GM18505 (cell line): Measurements from ENCODE around the gene ILF2.
A peak's percentile ranks its signal among the peaks of the same experiment; 100 is the strongest.

Experiments used
- ATAC-seq: cut with Tn5 transposase; IDR thresholded peaks from one replicate; pipeline ENCODE4 v1.9.1; 2021; ENCODE audit not compliant: unreplicated experiment
- POLR2A ChIP-seq: IDR thresholded peaks from 4 replicates; pipeline ENCODE4 v1.6.1; 2011; ENCODE audit warnings: borderline replicate concordance; ENCODE audit not compliant: insufficient read depth, insufficient read length; ENCODE audit errors: extremely low read depth

Gene ILF2

GRCh38 chr1:153688276-153688675 is 17.5 kb upstream of the ILF2 start:
- no peak for TF ChIP-seq POLR2A

GRCh38 chr1:153687346-153688125 is 16.7 kb upstream of the ILF2 start:
- no peak for TF ChIP-seq POLR2A
- ATAC-seq: no peak

More at GRCh38 chr1:153688276-153688675, 17.5 kb upstream of the ILF2 start:
- no peak for ATAC-seq

- ATAC-seq: no peak
- no peak for TF ChIP-seq POLR2A
These were observed 14.9 kb upstream of the ILF2 start for GRCh38 chr1:153685544-153686340.

- TF ChIP-seq POLR2A: no peak
- no peak for ATAC-seq
These were observed 14.1 kb upstream of the ILF2 start for GRCh38 chr1:153684892-153685291.

- no peak for ATAC-seq
- TF ChIP-seq POLR2A: no peak
These were observed 13.1 kb upstream of the ILF2 start for GRCh38 chr1:153683854-153684253.

- no peak for TF ChIP-seq POLR2A
- no peak for ATAC-seq
These were observed 11.9 kb upstream of the ILF2 start for GRCh38 chr1:153682730-153683129.

- no peak for ATAC-seq
- TF ChIP-seq POLR2A: no peak
These were observed 9.3 kb upstream of the ILF2 start for GRCh38 chr1:153680120-153680403.

- no peak for ATAC-seq
- TF ChIP-seq POLR2A: no peak
These were observed 8.7 kb upstream of the ILF2 start for GRCh38 chr1:153679337-153680119.

GRCh38 chr1:153678519-153679336 is 7.9 kb upstream of the ILF2 start, which contains the start of gene NPR1:
TSS of gene NPR1 (plus strand) at chr1:153678688. CDS start at chr1:153679109, 421 bp downstream.
- no peak for ATAC-seq
- TF ChIP-seq POLR2A: no peak

GRCh38 chr1:153677718-153678518 is 7.1 kb upstream of the ILF2 start:
- no peak for TF ChIP-seq POLR2A
- no peak for ATAC-seq

GRCh38 chr1:153673511-153673910 is 2.7 kb upstream of the ILF2 start:
- no peak for ATAC-seq
- no peak for TF ChIP-seq POLR2A

GRCh38 chr1:153671628-153672353 is 998 bp upstream of the ILF2 start:
- ATAC-seq: peak; percentile 6

GRCh38 chr1:153670257-153670858 is 435 bp downstream of the ILF2 start:
- TF ChIP-seq POLR2A: no peak
- peak; percentile 4 for ATAC-seq
